MM.1S (cell line): Measurements from ENCODE around the gene PDE6G.
A peak's percentile ranks its signal among the peaks of the same experiment; 100 is the strongest.

ENCODE experiments used
- DNase-seq: peaks from one replicate; pipeline ENCODE4 v3.0.0-alpha.2; 2015
- H2AFZ ChIP-seq: fragments of 300-600 bp; sonication (generic); 2 replicates; pipeline ENCODE4 v1.6.0; 2016; ENCODE audit warnings: antibody characterized with exemption, low read length
- H3F3A ChIP-seq: fragments of 300-600 bp; sonication (generic); 2 replicates; pipeline ENCODE4 v1.6.1; 2016; ENCODE audit warnings: mild to moderate bottlenecking, antibody characterized with exemption, low read length, moderate library complexity, mixed read lengths; ENCODE audit not compliant: insufficient read depth
- H3K27ac ChIP-seq: fragments of 300-600 bp; sonication (generic); 2 replicates; pipeline ENCODE4 v1.5.1; 2016; ENCODE audit warnings: mild to moderate bottlenecking, low read length
- H3K27me3 ChIP-seq: fragments of 300-600 bp; sonication (generic); replicated peaks from 2 replicates; pipeline ENCODE4 v1.6.0; 2016; ENCODE audit warnings: low read length; ENCODE audit not compliant: insufficient read depth
- H3K36me3 ChIP-seq: fragments of 300-600 bp; sonication (generic); replicated peaks from 2 replicates; pipeline ENCODE4 v1.6.1; 2016; ENCODE audit warnings: mild to moderate bottlenecking, low read length, mixed read lengths; ENCODE audit not compliant: insufficient read depth
- H3K4me1 ChIP-seq: fragments of 300-600 bp; sonication (generic); 2 replicates; pipeline ENCODE4 v1.6.1; 2016; ENCODE audit warnings: low read length, mixed read lengths
- H3K4me2 ChIP-seq: fragments of 300-600 bp; sonication (generic); 2 replicates; pipeline ENCODE4 v1.6.0; 2016; ENCODE audit warnings: low read depth, low read length
- H3K4me3 ChIP-seq: fragments of 300-600 bp; sonication (generic); 2 replicates; pipeline ENCODE4 v1.5.1; 2016; ENCODE audit warnings: low read length, mixed read lengths
- H3K79me2 ChIP-seq: fragments of 300-600 bp; sonication (generic); 2 replicates; pipeline ENCODE4 v1.6.1; 2016; ENCODE audit warnings: mixed run types, low read length, mixed read lengths
- H3K9ac ChIP-seq: fragments of 300-600 bp; sonication (generic); 2 replicates; pipeline ENCODE4 v1.6.1; 2016; ENCODE audit warnings: low read length, mixed read lengths
- H3K9me2 ChIP-seq: fragments of 300-600 bp; sonication (generic); replicated peaks from 2 replicates; pipeline ENCODE4 v1.6.1; 2016; ENCODE audit warnings: mild to moderate bottlenecking, low read length, mixed read lengths; ENCODE audit not compliant: insufficient read depth
- H3K9me3 ChIP-seq: fragments of 300-600 bp; sonication (generic); replicated peaks from 2 replicates; pipeline ENCODE4 v1.6.1; 2016; ENCODE audit warnings: mild to moderate bottlenecking, low read length, mixed read lengths; ENCODE audit not compliant: insufficient read depth
- H4K20me1 ChIP-seq: fragments of 300-600 bp; sonication (generic); 2 replicates; pipeline ENCODE4 v1.6.1; 2016; ENCODE audit warnings: mild to moderate bottlenecking, low read length, moderate library complexity, mixed read lengths; ENCODE audit not compliant: insufficient read depth
- CTCF ChIP-seq: fragments of 300-600 bp; sonication (generic); IDR thresholded peaks from 2 replicates; pipeline ENCODE4 v1.5.1; 2016; ENCODE audit warnings: antibody characterized with exemption, low read length, mixed read lengths
- EZH2 ChIP-seq: fragments of 300-600 bp; sonication (generic); optimal IDR thresholded peaks from 2 replicates; pipeline ENCODE3; 2017; ENCODE audit warnings: low read depth, mild to moderate bottlenecking, antibody characterized with exemption, low read length, mixed read lengths
- EZH2phosphoT487 ChIP-seq: fragments of 300-600 bp; sonication (generic); IDR thresholded peaks from 2 replicates; pipeline ENCODE4 v1.6.1; 2018; ENCODE audit warnings: antibody characterized with exemption, low read length

PDE6G gene

GRCh38 chr17:81683584-81684441 is 27.5 kb upstream of the PDE6G start, which contains the start of the genes ARL16 and HGS:
Gene ARL16 (minus strand): TSS chr17:81683797. CDS start chr17:81683753, 44 bp downstream.
Gene HGS (plus strand): TSS chr17:81684011. CDS start chr17:81684067, 56 bp downstream.
- Histone ChIP-seq H4K20me1 (no peaks in the 10 kb centered on the region), H3F3A (no peaks in the 10 kb centered on the region), H3K36me3 (peaks cover 7% of the 10 kb centered on the region; the same call in 1 of the 2 replicates), H3K9me2 (no peaks in the 10 kb centered on the region), H3K4me3 (peak within 1 kb of the TSS; percentile 94), H3K9me3 (no peaks in the 10 kb centered on the region), H3K27ac (no peak within 1 kb of the TSS; the same call in 1 of the 2 replicates), H3K27me3 (no peaks in the 10 kb centered on the region), H3K79me2 (peaks cover 71% of the 10 kb centered on the region), H3K4me2 (peak within 1 kb of the TSS; percentile 96), H2AFZ (peak within 1 kb of the TSS; percentile 83), H3K9ac (peak within 1 kb of the TSS; percentile 88), H3K4me1 (0 out of 2 replicates have a peak, but pooled peaks cover 16% of the 10 kb centered on the region)
- DNase-seq: peak; percentile 99
- TF ChIP-seq EZH2phosphoT487: no peak
- TF ChIP-seq CTCF: no peak
- TF ChIP-seq EZH2: no peak

- TF ChIP-seq EZH2phosphoT487: no peak
- no peak for TF ChIP-seq EZH2
- TF ChIP-seq CTCF: no peak
- no peak overlapping the region for H3K27ac ChIP-seq
- peaks cover 64% of the 10 kb centered on the region for H3K79me2 ChIP-seq
- no peaks in the 10 kb centered on the region for H3K27me3 ChIP-seq
- H3K4me1 ChIP-seq: 0 out of 2 replicates have a peak, but pooled peaks cover 16% of the 10 kb centered on the region
- H3K9me3 ChIP-seq: no peaks in the 10 kb centered on the region
- H3F3A ChIP-seq: no peaks in the 10 kb centered on the region
- H2AFZ ChIP-seq: peak overlapping the region; percentile 83
- peak overlapping the region; percentile 94 for H3K4me3 ChIP-seq
- H3K4me2 ChIP-seq: peak overlapping the region; percentile 96
- H3K36me3 ChIP-seq: peaks cover 7% of the 10 kb centered on the region; the same call in 1 of the 2 replicates
- peak overlapping the region; percentile 87 for H3K9ac ChIP-seq
- DNase-seq: no peak
- no peaks in the 10 kb centered on the region for H3K9me2 ChIP-seq
- H4K20me1 ChIP-seq: no peaks in the 10 kb centered on the region
These were observed 26.9 kb upstream of the PDE6G start for GRCh38 chr17:81683208-81683583.

GRCh38 chr17:81682565-81683207 is 26.3 kb upstream of the PDE6G start:
- H3K4me3 ChIP-seq: peak overlapping the region; percentile 94
- H3F3A ChIP-seq: no peaks in the 10 kb centered on the region
- no peaks in the 10 kb centered on the region for H4K20me1 ChIP-seq
- H3K4me1 ChIP-seq: 0 out of 2 replicates have a peak, but pooled peaks cover 16% of the 10 kb centered on the region
- no peaks in the 10 kb centered on the region for H3K9me3 ChIP-seq
- H3K9ac ChIP-seq: peak overlapping the region; percentile 87
- DNase-seq: no peak
- H3K9me2 ChIP-seq: no peaks in the 10 kb centered on the region
- no peak overlapping the region for H3K27ac ChIP-seq
- peaks cover 59% of the 10 kb centered on the region for H3K79me2 ChIP-seq
- peak overlapping the region; percentile 83; the same call in 1 of the 2 replicates for H2AFZ ChIP-seq
- H3K27me3 ChIP-seq: no peaks in the 10 kb centered on the region
- H3K36me3 ChIP-seq: peaks cover 7% of the 10 kb centered on the region; the same call in 1 of the 2 replicates
- H3K4me2 ChIP-seq: peak overlapping the region; percentile 96
- TF ChIP-seq EZH2phosphoT487 (no peak), EZH2 (no peak), CTCF (no peak)
